Stimulated activated naive CD8-positive, alpha-beta T cell treated with anti-CD3 and anti-CD28 coated beads, Interleukin-15, Interleukin-2, amounts not matched to agents 100 U/mL and 50 U/mL, for 24 hours (primary cell): ENCODE measurements around the gene PADI3.

Source experiments
- ATAC-seq: fragments of 150-1000 bp; cut with Tn5 transposase; one replicate; pipeline ENCODE4 v1.10.0; 2021
- DNase-seq: peaks from one replicate; pipeline ENCODE4 v3.0.0; 2021

The PADI3 gene

GRCh38 chr1:17248781-17249180 is at the start of gene PADI3:
TSS of gene PADI3 (plus strand) at chr1:17249098. CDS start at chr1:17249138, 40 bp downstream.
- DNase-seq, result no peak
- ATAC-seq, result no peak

- peak; percentile 26 for DNase-seq
- peak; percentile 51 for ATAC-seq
Observed at GRCh38 chr1:17199267-17200044, 49.4 kb upstream of the PADI3 start.

- ATAC-seq, result no peak
- DNase-seq, result no peak
Observed at GRCh38 chr1:17200246-17200645, 48.7 kb upstream of the PADI3 start.

GRCh38 chr1:17200756-17201155 is 48.1 kb upstream of the PADI3 start:
- ATAC-seq, result no peak
- DNase-seq, result no peak

- DNase-seq (peak; percentile 39), ATAC-seq (peak; percentile 70)
Observed at GRCh38 chr1:17201201-17202021, 47.5 kb upstream of the PADI3 start.

GRCh38 chr1:17204546-17205440 is 44.1 kb upstream of the PADI3 start, which contains the start of gene PADI1:
TSS of gene PADI1 (plus strand) at chr1:17205128. CDS start at chr1:17205218, 90 bp downstream.
- no peak for ATAC-seq
- no peak for DNase-seq

- ATAC-seq, result no peak
- DNase-seq, result no peak
Observed at GRCh38 chr1:17205652-17206051, 43.2 kb upstream of the PADI3 start.

- no peak for ATAC-seq
- no peak for DNase-seq
Observed at GRCh38 chr1:17206196-17206595, 42.7 kb upstream of the PADI3 start.

- DNase-seq, result no peak
- no peak for ATAC-seq
Observed at GRCh38 chr1:17207046-17207445, 41.9 kb upstream of the PADI3 start.

GRCh38 chr1:17207540-17207939 is 41.4 kb upstream of the PADI3 start:
- no peak for DNase-seq
- ATAC-seq, result peak; percentile 20

- DNase-seq, result peak; percentile 77
- peak; percentile 96 for ATAC-seq
Observed at GRCh38 chr1:17207966-17208418, 40.9 kb upstream of the PADI3 start.

- no peak for ATAC-seq
Observed at GRCh38 chr1:17208546-17208945, 40.4 kb upstream of the PADI3 start.

GRCh38 chr1:17209430-17209829 is 39.5 kb upstream of the PADI3 start:
- ATAC-seq, result no peak
- DNase-seq, result no peak

More at GRCh38 chr1:17208546-17208945, 40.4 kb upstream of the PADI3 start:
- no peak for DNase-seq

GRCh38 chr1:17210176-17210575 is 38.7 kb upstream of the PADI3 start:
- ATAC-seq, result no peak
- DNase-seq, result no peak

- DNase-seq (no peak), ATAC-seq (no peak)
Observed at GRCh38 chr1:17211377-17211776, 37.5 kb upstream of the PADI3 start.

GRCh38 chr1:17212009-17212408 is 36.9 kb upstream of the PADI3 start:
- DNase-seq (no peak), ATAC-seq (no peak)

GRCh38 chr1:17212487-17213121 is 36.3 kb upstream of the PADI3 start:
- DNase-seq (peak; percentile 83), ATAC-seq (peak; percentile 26)

GRCh38 chr1:17213148-17213781 is 35.6 kb upstream of the PADI3 start:
- DNase-seq (no peak), ATAC-seq (no peak)

- DNase-seq (no peak), ATAC-seq (no peak)
Observed at GRCh38 chr1:17213782-17214148, 35.1 kb upstream of the PADI3 start.

- no peak for DNase-seq
- no peak for ATAC-seq
Observed at GRCh38 chr1:17214876-17215544, 33.9 kb upstream of the PADI3 start.

GRCh38 chr1:17215545-17215890 is 33.4 kb upstream of the PADI3 start:
- DNase-seq, result no peak
- no peak for ATAC-seq
